ENCODE measurements around the gene HBQ1. TPM values are rescaled to one million over a fixed set of nuclear protein-coding genes. Genes with fewer than 3 reads are reported as not detected.

The HBQ1 gene
- total RNA-seq, 2 experiments from 2014 or later: 2.2 to 3.2 TPM

DNA sequence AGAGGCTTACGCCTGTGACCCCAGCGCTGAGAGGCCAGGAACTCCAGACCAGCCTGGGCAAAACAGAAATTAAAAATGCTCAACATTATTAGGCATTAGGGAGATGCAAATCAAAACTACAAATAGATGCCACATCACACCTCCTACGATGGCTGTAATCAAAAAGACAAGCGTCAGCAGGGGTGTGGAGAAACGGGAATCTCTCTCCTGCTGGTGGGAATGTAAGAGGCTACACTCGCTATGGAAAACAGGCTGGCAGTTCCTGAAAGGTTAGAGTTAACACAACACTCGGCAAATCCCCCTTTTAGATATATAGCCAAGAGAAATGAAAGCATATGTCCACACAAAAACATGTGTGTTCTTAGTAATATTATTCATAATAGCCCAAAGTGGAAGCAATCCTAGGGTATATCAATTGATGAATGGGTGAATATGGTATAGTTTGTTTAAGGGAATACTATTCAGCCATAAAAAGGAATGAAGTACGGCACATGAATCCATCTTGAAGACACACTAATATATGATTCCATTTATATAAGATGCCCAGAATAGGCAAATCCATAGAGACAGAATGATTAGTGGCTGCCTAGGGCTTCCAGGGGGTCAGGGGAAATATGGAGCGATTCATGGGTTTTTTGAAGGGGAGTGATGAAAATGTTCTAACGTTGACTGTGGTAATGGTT lies 39.9 kb upstream of the HBQ1 start:
- Mint-ChIP-seq H3K9me3 (no peaks in the 10 kb centered on the region), H3K4me3 (peak overlapping the region; percentile 97), H3K27ac (no peak overlapping the region), H3K4me1 (ENCODE audit: low read depth) (peaks cover 12% of the 10 kb centered on the region), H3K27me3 (peaks cover 1% of the 10 kb centered on the region), H3K36me3 (ENCODE audit: low read depth) (peaks cover 11% of the 10 kb centered on the region)
- no peak for DNase-seq
- ChIA-PET POLR2A (no interaction called here), CTCF (interaction anchor here (0.7 to 1.4 kb wide), 2 partner anchors 33 to 75 kb away, joined by 3 to 4 read pairs; no protein-coding TSS in a partner anchor)
- TF ChIP-seq, protein P1, sequence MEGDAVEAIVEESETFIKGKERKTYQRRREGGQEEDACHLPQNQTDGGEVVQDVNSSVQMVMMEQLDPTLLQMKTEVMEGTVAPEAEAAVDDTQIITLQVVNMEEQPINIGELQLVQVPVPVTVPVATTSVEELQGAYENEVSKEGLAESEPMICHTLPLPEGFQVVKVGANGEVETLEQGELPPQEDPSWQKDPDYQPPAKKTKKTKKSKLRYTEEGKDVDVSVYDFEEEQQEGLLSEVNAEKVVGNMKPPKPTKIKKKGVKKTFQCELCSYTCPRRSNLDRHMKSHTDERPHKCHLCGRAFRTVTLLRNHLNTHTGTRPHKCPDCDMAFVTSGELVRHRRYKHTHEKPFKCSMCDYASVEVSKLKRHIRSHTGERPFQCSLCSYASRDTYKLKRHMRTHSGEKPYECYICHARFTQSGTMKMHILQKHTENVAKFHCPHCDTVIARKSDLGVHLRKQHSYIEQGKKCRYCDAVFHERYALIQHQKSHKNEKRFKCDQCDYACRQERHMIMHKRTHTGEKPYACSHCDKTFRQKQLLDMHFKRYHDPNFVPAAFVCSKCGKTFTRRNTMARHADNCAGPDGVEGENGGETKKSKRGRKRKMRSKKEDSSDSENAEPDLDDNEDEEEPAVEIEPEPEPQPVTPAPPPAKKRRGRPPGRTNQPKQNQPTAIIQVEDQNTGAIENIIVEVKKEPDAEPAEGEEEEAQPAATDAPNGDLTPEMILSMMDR (IDR thresholded peaks at IDR 0.05): no peak
- intact Hi-C loops (cut with micrococcal nuclease): no loop called here
- ATAC-seq: no peak

DNA sequence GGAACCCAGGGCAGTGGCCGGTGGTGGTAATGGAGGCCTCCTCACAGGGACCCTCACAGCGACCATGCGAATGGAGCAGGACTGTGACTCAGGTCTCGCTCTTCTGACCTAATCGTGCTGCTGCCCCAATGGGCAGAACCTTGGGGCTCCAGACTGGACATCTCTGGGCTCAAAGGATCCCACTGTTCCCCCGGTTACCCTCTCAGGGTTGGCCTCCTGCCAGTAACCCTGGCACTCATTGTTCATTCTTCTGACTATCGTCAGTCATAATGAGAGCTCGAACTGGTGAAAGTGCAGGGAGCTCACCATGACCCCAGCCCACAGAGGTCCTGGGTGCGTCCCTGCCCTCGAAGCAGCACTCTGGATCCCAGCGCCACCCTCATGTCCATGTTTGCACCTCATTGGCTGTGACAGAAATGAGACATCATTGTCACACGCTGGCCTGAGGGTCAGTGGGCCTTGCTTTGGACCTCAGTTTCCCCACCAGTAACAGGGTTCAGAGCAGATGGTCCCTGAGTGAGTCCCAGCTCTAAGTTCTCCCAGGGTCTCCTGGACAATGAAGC lies 37.8 kb upstream of the HBQ1 start:
- H3K27ac Mint-ChIP-seq: no peak overlapping the region
- no peak overlapping the region for H3K4me3 Mint-ChIP-seq
- ATAC-seq (no peak), DNase-seq (no peak)
- intact Hi-C loops (cut with micrococcal nuclease): no loop called here
- no peaks in the 10 kb centered on the region for H3K9me3 Mint-ChIP-seq
- peaks cover 5% of the 10 kb centered on the region for H3K36me3 Mint-ChIP-seq (ENCODE audit: low read depth)
- ChIA-PET CTCF (interaction anchor here (2.0 kb wide), 1 partner anchor 77 kb away, joined by 4 read pairs; no protein-coding TSS in a partner anchor), POLR2A (interaction anchor here (1.1 to 1.4 kb wide), 2 partner anchors 20 to 28 kb away, joined by 3 to 4 read pairs; no protein-coding TSS in a partner anchor)
- H3K27me3 Mint-ChIP-seq: peaks cover 3% of the 10 kb centered on the region
- TF ChIP-seq, protein P1 (IDR thresholded peaks at IDR 0.05): no peak
- H3K4me1 Mint-ChIP-seq (ENCODE audit: low read depth): no peaks in the 10 kb centered on the region

DNA sequence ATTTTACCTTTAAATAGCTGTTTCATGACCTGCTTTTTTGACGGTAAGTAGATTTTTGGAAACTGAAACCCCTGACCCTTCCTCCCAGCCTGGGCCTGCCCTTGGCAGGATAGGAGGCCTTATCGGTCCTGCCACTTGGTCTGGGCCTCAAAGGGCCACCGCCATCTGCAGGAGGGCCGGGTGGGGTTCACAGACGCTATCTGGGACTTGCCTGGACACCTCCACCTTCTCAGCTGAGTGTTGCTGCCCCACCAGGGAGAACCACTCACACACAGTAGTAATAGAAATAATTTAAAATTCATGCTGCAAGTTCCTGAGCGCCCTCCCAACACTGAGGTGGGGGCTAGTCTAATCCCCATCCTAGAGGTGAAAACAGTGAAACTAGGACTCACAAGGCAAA lies 37.2 kb upstream of the HBQ1 start:
- H3K27me3 Mint-ChIP-seq: peaks cover 3% of the 10 kb centered on the region
- CTCF ChIA-PET: interaction anchor here (2.0 kb wide), 1 partner anchor 77 kb away, joined by 4 read pairs; no protein-coding TSS in a partner anchor
- DNase-seq (no peak), ATAC-seq (no peak)
- H3K4me3 Mint-ChIP-seq: no peak overlapping the region
- no peak overlapping the region for H3K27ac Mint-ChIP-seq
- POLR2A ChIA-PET: interaction anchor here (0.6 to 1.4 kb wide), 3 partner anchors 15 to 27 kb away, joined by 3 to 4 read pairs (median 3); no protein-coding TSS in a partner anchor
- peaks cover 4% of the 10 kb centered on the region for H3K36me3 Mint-ChIP-seq (ENCODE audit: low read depth)
- no peaks in the 10 kb centered on the region for H3K4me1 Mint-ChIP-seq (ENCODE audit: low read depth)
- no peaks in the 10 kb centered on the region for H3K9me3 Mint-ChIP-seq
- TF ChIP-seq, protein P1 (IDR thresholded peaks at IDR 0.05): no peak
- intact Hi-C loops (cut with micrococcal nuclease): no loop called here

DNA sequence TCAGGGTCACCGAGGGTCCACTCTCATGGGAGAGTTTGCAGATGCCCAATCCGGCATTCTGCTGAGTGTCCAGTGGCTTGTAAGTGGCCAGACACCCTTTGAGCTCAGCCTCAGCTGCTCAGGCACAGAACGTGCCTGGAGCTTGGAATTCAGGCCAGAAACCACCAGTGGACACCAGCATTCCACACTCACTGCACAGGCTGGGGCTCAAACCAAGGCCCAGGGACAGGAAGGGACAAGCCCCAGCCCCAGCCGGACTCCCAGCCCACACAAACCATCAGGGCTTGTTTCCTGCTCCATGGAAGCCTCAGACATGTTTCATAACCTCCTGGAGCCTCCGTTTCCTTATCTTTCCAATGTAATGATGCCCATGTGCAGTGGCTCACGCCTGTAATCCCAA lies 36.8 kb upstream of the HBQ1 start:
- TF ChIP-seq, protein P1 (IDR thresholded peaks at IDR 0.05): no peak
- POLR2A ChIA-PET: interaction anchor here (0.6 to 1.4 kb wide), 2 partner anchors 16 to 19 kb away, joined by 3 to 4 read pairs; no protein-coding TSS in a partner anchor
- H3K27me3 Mint-ChIP-seq: peaks cover 3% of the 10 kb centered on the region
- intact Hi-C loops (cut with micrococcal nuclease): no loop called here
- DNase-seq (no peak), ATAC-seq (no peak)
- no peak overlapping the region for H3K27ac Mint-ChIP-seq
- CTCF ChIA-PET: interaction anchor here (2.0 kb wide), 1 partner anchor 78 kb away, joined by 4 read pairs; no protein-coding TSS in a partner anchor
- H3K4me1 Mint-ChIP-seq (ENCODE audit: low read depth): no peaks in the 10 kb centered on the region
- H3K9me3 Mint-ChIP-seq: no peaks in the 10 kb centered on the region
- peaks cover 3% of the 10 kb centered on the region for H3K36me3 Mint-ChIP-seq (ENCODE audit: low read depth)
- no peak overlapping the region for H3K4me3 Mint-ChIP-seq

DNA sequence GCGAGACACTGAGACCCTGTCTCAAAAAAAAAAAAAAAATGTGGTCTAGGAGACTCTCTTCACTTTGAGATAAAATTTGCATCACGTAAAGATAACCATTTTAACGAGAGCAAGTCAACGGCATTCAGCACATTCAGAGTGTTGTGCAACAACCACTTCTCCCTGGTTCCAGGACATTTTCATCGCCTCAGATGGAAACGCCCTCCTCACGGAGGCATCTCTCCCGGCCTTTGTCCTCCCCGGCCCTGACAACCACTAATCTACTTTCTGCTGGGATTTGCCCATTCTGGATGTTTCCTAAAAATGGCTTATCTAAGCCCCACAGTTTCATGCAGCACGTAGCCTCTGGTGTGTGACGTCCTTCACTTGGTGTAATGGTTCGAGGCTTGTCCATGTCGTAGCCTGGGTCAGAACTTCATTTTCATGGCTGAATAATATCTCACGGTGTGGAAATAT lies 35.4 kb upstream of the HBQ1 start:
- POLR2A ChIA-PET: no interaction called here

More for the DNA sequence above, 35.4 kb upstream of the HBQ1 start:
- no peaks in the 10 kb centered on the region for H3K9me3 Mint-ChIP-seq
- CTCF ChIA-PET: no interaction called here
- intact Hi-C loops (cut with micrococcal nuclease): no loop called here
- no peak overlapping the region for H3K4me3 Mint-ChIP-seq
- DNase-seq (no peak), ATAC-seq (no peak)
- H3K27ac Mint-ChIP-seq: no peak overlapping the region
- H3K36me3 Mint-ChIP-seq (ENCODE audit: low read depth): no peaks in the 10 kb centered on the region
- H3K27me3 Mint-ChIP-seq: peaks cover 3% of the 10 kb centered on the region
- TF ChIP-seq, protein P1 (IDR thresholded peaks at IDR 0.05): no peak
- no peaks in the 10 kb centered on the region for H3K4me1 Mint-ChIP-seq (ENCODE audit: low read depth)
